ENCODE measurements around the gene NELFA. TPM values are rescaled to one million over a fixed set of nuclear protein-coding genes. Genes with fewer than 3 reads are reported as not detected.
A peak's percentile ranks its signal among the peaks of the same experiment; 100 is the strongest.
"Not testable (repeated sequence)": the region's sequence is repeated elsewhere in the genome, so short reads cannot be mapped to it uniquely, and the experiment has no call there.

The NELFA gene
- total RNA-seq, 1 donor from 2014 or later, result 11.2 TPM

DNA sequence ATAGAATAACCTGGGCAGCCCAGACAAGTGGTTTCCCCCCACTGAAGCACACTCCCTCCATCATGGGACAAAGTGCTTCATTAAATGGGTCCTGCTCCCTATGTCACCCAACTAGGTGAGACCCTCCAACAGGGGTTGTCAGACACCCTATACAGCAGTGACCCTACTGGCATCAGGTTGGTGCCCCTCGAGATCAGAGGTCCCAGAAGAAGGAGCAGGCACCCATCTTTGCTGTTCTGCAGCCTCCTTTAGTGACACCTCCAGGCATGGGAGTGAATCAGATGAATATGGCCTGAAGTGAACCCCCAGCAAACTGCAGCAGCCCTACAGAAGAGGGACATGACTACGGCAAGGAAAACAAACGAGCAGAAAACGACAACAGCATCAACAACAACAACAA lies 11.1 kb downstream of the NELFA start:
- ATAC-seq, result no peak
- DNase-seq (ENCODE audit: low spot score), result no peak

DNA sequence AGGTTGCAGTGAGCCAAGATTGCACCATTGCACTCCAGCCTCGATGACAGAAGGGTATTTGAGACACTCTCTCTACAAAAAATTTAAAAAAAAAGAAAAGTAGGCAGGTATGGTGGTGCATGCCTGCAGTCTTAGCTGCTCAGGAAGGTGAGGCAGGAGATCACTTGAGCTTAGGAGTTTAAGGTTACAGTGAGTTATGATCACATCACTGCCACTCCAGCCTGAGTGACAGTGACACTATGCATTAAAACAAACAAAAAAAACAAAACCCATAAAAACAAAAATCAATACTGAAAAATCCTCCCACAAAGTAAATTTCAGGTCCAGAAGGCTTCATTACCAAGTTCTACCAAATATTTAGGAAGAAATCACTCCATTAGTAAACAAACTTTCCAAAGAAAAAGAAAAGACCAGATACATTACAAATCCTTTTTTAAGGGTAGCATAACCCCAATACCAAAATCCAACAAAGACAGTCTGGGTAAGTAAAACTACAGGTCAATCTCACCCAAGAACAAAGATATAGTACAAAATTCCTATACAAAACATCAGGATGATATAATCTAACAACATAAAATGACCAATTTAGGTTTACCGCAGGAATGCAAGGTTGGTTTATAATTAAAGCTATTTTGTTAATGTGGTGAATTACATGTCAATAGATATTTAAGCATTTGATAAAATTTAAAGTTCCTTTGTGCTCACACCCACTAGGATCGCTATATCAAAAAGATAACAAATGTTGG lies 11.7 kb downstream of the NELFA start:
- DNase-seq (ENCODE audit: low spot score), result no peak
- ATAC-seq, result no peak

- DNase-seq (ENCODE audit: low spot score) (no peak), ATAC-seq (no peak)
Measured at GRCh38 chr4:1994938-1995337, 13.8 kb downstream of the NELFA start.

DNA sequence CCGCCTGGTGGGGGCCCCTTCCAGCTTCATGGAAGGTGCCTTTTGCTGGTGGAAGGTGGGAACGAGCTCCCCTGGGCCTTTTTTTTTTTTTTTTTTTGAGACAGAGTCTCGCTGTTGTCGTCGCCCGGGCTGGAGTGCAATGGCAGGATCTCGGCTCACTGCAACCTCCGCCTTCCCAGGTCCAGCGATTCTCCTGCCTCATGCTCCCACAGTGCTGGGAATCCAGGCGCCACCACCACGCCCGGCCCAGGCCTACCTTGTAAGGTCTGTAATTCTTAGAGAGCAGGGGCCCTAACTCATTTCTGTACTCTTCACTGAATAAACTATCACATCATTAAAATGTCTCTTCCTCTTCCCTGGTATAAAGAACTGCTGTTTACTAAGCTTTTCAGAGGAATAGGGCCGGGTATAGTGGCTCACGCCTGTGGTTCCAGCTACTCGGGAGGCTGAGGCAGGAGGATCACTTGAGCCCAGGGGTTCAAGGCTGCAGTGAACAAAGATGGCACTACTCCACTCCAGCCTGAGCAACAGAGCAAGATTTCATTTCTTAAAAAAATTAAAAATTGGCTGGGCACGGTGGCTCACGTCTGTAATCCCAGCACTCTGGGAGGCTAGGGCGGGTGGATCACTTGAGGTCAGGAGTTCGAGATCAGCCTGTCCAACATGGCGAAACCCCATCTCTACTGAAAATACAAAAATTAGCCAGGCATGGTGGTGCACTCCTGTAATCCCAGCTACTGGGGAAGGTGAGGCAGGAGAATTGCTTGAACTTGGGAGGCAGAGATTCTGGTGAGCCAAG lies 14.9 kb downstream of the NELFA start:
- peak; percentile 15 for DNase-seq (ENCODE audit: low spot score)

DNA sequence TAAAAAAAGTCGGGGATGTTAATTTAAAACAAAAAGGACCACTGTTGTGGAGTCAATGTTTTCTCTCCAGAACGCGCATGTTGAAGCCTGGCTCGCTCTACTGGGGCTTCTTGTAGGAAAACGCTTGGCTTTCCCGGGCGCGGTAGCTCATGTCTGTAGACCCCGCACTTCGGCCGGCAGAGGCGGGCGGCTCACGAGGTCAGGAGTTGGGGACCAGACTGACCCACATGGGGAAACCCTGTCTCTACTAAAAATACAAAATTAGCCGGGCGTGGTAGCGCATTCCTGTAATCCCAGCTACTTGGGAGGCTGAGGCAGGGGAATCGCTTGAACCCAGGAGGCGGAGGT lies 15.6 kb downstream of the NELFA start:
- peak; percentile 29 for DNase-seq (ENCODE audit: low spot score)
- no peak for ATAC-seq

More for the DNA sequence above, 14.9 kb downstream of the NELFA start:
- not testable (repeated sequence) for ATAC-seq

- DNase-seq (ENCODE audit: low spot score), result peak; percentile 24
- ATAC-seq, result peak; percentile 9
Measured at GRCh38 chr4:1992468-1993168, 16.2 kb downstream of the NELFA start.

- DNase-seq (ENCODE audit: low spot score) (peak; percentile 27), ATAC-seq (peak; percentile 18)
Measured at GRCh38 chr4:1991596-1992434, 17.0 kb downstream of the NELFA start.

GRCh38 chr4:1991087-1991486 lies 17.7 kb downstream of the NELFA start:
- DNase-seq (ENCODE audit: low spot score), result no peak
- no peak for ATAC-seq

DNA sequence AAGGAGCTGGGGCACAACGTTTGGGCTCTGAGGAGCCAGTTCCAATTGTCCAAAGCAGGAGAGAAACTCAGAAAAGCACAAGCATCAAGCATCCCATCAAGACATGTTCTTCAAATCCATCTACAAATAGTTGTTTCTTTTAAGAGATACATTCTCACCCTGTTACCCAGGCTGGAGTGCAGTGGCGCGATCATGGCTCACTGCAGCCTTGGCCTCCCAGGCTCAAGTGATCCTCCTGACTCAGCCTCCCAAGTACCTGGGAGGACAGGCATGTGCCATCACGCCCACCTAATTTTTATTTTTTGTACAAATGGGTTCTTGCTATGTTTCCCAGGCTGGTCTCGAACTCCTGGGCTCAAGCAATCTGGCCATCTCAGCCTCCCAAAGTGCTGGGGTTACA lies 18.1 kb downstream of the NELFA start:
- DNase-seq (ENCODE audit: low spot score), result no peak
- ATAC-seq, result no peak

DNA sequence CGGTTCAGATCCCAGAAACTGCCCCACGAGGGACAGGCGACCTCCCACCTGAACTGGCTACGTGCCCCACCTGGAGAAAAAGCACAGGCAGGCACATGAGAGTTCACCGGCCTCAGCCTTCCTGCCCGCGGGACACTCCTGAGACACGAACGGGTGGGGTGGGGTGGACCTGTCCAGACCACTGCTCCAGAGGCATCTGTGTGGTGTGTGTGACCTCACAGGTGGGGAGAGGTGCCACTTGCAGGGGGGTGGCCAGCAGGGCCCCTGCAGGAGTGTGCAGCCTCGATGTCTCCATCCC lies 18.5 kb downstream of the NELFA start:
- no peak for ATAC-seq
- no peak for DNase-seq (ENCODE audit: low spot score)

DNA sequence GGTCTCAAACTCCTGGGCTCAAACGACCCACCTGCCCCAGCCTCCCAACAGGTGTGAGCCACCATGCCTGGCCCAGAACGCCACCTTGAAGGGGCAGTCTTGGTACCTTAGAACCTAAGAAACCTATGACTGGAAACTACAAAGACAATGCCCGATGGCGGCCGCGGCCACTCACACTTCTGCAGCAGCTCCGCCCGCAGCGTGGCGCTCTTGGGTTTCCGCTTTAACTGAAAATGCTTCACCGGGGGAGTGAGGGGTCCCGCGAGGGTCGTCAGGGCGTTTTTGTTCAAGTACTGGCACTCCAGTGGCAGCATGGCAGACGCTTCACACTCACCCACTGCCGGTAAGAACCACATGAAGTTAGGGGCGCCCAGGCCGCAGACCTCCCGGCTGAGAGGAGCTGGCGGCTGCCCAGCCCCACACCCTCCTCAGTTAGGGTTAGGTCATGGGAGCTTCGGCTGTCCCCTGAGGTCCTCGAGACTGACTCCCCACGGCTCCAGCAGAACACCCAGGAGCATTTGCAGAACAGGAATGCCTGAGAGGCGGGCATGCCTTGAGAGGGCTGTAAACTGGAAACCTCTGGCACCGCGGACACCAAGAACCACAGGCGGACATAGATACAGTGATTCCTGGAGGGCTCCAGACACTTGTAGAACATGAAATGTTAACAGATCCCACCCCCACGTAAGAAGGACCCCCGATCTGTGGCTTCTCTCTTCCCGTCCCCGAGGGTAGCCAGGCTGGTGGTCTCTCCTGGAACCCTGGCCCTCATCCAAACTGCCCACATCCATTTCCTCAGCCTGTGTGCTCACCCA lies 19.0 kb downstream of the NELFA start:
- DNase-seq (ENCODE audit: low spot score) (no peak), ATAC-seq (no peak)

- DNase-seq (ENCODE audit: low spot score) (no peak), ATAC-seq (no peak)
Measured at GRCh38 chr4:1988327-1988724, 20.4 kb downstream of the NELFA start.

DNA sequence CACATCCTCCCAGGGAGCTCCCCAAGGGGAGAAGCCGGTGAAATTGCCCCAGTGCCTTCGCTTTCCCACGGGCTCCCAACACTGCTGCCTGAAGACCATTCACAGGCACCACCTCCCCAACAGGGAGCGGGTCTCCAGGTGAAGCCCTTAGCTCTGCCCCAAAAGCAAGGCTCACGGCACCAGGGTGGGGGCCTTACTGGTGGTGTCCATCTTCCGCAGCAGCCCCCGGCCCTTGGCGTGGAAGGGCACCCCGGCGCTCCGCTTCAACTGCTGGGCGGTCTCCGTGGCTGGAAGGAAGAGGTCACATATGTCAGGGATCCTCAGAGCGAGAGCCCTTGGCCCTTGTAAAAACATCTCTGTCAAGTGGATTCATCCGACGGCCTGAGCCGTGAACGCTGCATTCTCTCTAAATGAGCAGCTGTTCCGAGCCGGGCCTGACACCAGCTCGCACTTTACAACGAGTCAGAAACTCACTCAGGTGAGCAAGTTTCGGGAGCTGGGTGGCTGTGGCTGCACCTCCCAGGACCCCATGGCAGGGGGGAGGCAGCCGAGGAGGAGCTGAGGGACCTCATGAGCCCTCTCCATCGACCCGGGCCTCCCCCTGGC lies 20.9 kb downstream of the NELFA start:
- DNase-seq (ENCODE audit: low spot score) (no peak), ATAC-seq (no peak)

DNA sequence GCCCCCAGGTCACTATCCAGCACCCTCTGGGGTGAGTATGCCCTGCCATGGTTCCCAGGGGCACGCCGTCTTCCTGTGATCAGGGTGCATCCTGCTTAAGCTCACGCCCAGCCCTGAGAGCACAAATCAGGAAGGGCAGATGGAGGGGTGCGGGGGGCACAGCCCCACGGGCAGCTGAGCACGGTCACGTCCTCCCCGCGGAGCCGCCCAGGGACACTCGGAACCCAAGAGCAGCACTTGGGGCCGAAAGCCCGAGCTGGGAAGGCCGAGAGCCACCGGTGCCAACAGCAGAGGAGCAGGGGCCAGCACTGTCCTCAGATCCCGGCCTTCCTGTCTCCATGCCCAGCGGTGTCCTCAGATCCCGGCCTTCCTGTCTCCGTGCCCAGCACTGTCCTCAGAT lies 21.5 kb downstream of the NELFA start:
- ATAC-seq (no peak), DNase-seq (ENCODE audit: low spot score) (no peak)

- DNase-seq (ENCODE audit: low spot score), result no peak
- no peak for ATAC-seq
Measured at GRCh38 chr4:1986578-1987210, 22.1 kb downstream of the NELFA start.

DNA sequence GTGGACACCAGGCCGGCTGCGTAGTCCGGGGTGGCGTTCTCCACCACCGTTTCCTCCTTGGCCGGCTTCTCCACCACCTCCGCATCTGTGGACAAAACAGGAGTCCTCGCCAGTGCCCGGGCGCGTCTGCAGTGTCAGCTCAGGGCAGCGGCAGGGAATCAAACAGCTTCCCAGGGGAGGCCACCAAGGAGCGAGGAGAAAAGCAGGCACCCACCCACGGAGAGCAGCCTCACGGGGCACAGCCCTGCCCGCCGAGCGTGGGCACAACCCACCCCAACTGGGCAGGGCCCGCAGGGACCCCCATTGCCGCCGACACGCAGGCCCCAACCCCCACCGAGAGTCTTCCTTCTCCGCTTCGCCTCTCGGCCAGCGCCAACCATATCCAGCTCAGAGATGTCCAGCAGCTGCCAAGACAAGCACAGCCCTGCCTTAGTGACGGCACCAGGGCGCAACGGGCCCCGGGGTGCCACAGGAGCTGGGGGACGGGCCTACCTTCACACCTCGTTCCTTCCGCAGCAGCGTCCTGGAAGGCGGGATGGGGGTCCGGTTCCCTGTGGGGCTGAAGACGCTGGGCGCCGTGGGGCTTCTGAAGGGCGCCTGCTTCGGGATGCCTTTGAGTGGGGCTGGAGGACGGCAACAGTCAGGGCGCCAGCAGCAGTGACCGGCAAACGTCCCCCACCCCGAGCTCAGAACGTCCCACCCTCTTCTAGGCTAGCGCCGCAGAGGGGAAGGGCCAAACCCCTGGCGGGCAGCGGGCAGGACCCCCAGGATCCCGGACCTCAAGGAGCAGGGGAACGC lies 22.8 kb downstream of the NELFA start:
- ATAC-seq, result no peak
- no peak for DNase-seq (ENCODE audit: low spot score)

- ATAC-seq (no peak), DNase-seq (ENCODE audit: low spot score) (no peak)
Measured at GRCh38 chr4:1985294-1985693, 23.5 kb downstream of the NELFA start.

DNA sequence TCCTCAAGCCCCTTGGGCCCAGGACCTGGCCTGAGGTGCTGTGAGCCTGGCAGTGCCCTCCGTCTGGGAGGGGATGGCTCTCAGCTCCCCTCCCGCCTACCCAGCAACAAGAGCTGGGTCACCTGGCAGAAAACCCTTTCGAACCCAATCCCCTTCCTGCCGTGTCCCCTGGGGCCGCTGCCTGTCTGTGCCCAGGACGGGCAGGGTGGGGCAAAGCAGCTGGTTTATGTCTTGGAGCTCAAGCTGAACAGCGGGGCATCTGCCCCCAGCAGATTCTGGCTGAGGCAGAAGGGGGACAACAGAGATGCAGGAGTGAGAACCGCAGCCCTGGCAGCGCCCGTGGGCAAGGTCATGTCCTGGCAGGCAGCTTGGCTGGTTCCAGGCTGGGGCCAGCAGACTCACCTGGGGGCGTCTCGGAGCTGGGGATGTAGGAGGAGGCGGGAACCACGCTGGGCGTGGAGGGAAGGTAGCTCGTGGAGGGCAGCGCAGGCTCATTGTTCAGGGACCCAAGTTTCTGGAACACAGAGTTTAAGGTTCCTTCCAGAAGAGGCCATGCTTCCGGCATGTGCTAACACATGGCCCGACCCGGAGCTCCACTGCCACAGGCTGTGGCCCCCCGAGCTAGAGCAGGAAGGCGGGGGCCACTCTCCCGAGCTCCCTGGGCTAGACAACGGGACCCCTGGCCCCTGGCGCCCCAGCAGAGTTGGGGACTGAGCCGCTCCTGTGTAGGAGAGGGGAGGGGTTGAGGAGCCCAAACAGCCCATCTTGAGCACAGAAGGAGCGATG lies 24.2 kb downstream of the NELFA start:
- DNase-seq (ENCODE audit: low spot score) (no peak), ATAC-seq (peak; percentile 5)

Data from left lobe of liver (tissue), 2 donors.